ENCODE measurements around the gene CACNA1C. TPM values are rescaled to one million over a fixed set of nuclear protein-coding genes. Genes with fewer than 3 reads are reported as not detected.

The CACNA1C gene
- total RNA-seq, 1 donor from 2014 or later: 171 TPM

DNA sequence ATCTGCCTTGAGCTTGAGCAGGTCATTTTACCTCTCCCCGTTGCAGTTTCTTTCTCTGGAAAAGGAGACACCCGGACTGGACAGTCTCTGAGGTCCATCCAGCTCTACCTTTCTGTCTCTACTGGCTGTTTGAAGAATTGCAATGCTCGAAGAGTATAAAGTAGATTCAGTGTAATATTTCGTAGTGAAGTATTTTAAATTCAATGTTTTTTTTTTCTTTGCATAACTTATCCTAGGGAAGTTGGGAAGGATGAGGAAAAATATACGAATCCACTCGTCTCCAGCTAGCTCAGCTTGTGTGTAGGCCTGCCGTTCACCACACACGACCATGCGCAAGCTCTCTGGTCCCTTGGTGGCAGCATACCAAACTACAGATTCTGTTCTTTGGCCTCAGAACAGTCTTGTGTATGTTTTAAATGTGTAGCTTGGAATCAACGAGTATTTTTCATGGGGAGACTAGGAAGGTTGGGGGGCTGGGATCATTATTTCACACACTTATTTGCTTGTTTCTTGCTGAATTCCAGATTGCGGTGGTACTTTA, 307.9 kb downstream of the CACNA1C start:
- ATAC-seq (no peak), DNase-seq (ENCODE audit: missing footprints) (no peak)
- intact Hi-C loops (cut with DNase I): no loop called here

DNA sequence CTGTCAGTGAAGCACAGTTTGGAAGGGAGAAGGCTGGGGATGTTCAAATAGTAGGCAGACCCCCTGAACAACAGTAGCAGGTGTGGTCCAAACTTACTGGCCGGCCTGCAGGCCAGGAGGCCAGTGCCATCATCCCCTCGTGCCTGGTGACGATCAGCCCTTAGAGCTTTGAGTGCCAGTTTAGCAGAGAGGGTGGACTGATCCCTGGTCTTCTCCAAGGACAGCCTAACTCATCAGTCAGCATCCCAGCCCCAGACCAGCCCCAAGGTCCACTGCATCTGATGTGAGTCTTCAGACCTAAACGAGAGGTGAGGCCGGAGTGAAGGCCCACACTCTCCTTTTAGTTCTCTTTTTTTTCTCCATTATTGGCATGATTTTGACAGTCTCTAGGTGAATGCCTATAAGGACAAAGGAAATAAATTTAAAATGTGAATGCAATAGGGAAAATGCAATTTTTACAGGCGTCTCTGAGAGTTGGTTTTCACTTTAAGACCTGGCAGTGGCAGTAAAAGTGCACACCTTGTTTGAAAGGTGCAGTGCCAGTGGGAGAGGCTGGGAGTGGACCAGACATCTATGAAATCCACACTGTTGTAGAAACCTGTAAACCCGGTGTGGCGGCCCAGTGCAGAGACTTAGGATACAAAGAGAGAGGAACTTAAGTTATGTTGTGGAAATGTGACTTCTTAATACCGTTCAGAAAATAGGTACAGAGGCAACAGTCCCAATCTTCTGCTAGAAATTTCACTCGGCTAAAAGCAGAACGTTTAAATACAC, 311.2 kb downstream of the CACNA1C start:
- ATAC-seq: no peak
- no peak for DNase-seq (ENCODE audit: missing footprints)
- intact Hi-C loops (cut with DNase I): no loop called here

DNA sequence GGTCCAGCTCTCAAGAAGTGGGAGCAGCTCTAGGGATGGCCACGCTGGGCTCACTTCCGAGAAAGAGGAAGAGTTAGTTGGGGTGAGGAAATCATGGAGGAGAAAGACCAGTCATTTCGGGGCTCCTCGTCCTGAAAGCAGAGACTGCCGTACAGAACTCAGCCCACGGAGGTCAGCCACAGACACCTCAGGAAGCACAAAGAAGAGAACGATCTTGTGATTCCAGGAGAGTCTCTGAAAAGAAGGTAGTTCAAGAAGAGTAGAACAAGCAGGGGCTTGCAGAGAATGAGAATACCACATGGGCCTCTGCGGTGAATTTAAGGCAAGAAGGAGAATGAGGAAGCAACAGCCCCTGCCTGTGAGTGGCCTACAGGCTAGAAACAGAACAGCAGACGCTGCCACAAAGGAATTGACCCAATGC, 311.9 kb downstream of the CACNA1C start:
- intact Hi-C loops (cut with DNase I): no loop called here
- DNase-seq (ENCODE audit: missing footprints) (no peak), ATAC-seq (no peak)

DNA sequence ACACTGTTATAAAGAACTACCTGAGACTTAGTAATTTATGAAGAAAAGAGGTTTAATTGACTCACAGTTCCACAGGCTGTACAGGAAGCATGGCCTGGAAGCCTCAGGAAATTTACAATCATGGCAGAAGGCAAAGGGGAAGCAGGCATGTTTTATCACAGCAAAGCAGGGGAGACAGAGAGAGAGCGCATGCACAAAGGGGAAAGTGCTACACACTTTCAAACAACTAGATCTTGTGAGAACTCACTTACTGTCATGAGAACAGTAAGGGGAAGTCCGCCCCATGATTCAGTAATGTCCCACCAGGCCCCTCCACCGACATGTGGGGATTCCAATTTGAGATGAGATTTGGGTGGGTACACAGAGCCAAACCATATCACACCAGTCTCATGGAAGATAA, 313.9 kb downstream of the CACNA1C start:
- intact Hi-C loops (cut with DNase I): no loop called here
- DNase-seq (ENCODE audit: missing footprints) (no peak), ATAC-seq (no peak)

DNA sequence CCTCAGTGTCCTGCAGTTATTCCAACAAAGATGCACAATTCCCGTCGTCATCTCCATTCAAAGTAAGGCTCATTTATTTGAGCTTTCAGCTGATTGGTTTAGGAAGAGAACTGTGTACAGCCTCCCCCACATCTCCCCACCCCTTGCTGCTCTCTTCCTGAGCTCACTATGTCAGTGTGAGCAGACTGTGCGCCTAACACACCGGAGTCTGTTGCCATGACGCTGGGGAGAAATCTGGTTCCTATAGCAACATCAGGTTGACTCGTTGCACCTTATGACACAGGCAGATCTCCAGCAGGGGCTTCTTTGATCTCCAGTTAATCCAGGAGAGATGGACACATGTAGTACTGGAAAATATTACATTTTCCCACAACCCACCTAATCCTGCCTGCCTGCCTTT, 319.4 kb downstream of the CACNA1C start:
- DNase-seq (ENCODE audit: missing footprints) (no peak), ATAC-seq (no peak)
- intact Hi-C loops (cut with DNase I): no loop called here

DNA sequence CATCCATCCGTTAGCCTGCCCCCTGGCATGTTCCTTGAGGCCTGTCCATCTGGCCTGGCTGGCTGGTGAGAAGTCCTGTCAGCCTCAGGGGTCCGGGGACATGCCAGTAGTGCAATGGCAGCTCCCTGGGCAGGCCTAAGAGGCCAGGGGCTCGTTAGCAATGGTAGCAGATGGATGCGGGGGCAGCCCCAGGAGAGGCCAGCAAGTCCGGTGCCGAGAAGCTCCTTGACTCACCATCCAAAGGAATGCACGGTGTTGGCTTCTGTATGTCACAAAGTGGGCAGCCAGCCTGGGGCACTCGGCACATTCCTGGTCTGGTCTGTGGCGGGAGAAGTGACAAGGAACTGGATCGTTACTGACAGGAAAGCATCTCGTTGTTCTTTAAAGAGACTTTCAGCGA, 319.9 kb downstream of the CACNA1C start:
- ATAC-seq (peak; percentile 85), DNase-seq (ENCODE audit: missing footprints) (no peak)
- intact Hi-C loops (cut with DNase I): no loop called here

DNA sequence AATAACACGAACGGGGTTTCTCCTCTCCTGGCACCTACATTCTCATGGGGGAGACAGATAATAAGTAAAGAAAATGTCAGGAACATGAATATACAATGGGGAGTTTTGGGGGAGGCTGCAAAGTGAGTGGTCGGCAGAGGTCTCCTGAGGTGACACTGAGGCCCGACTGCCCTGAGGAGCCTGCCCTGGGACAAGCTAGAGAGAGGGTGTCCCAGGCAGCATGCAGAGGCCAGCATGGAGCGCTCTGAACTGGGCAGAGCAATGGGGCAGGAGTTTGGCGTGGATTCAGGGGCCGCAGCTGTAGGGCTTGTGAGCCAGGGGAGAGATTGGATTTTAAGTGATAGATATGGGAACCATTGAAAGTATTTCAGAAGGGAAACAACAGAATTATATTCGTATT, 320.5 kb downstream of the CACNA1C start:
- intact Hi-C loops (cut with DNase I): no loop called here
- DNase-seq (ENCODE audit: missing footprints) (no peak), ATAC-seq (peak; percentile 43)

DNA sequence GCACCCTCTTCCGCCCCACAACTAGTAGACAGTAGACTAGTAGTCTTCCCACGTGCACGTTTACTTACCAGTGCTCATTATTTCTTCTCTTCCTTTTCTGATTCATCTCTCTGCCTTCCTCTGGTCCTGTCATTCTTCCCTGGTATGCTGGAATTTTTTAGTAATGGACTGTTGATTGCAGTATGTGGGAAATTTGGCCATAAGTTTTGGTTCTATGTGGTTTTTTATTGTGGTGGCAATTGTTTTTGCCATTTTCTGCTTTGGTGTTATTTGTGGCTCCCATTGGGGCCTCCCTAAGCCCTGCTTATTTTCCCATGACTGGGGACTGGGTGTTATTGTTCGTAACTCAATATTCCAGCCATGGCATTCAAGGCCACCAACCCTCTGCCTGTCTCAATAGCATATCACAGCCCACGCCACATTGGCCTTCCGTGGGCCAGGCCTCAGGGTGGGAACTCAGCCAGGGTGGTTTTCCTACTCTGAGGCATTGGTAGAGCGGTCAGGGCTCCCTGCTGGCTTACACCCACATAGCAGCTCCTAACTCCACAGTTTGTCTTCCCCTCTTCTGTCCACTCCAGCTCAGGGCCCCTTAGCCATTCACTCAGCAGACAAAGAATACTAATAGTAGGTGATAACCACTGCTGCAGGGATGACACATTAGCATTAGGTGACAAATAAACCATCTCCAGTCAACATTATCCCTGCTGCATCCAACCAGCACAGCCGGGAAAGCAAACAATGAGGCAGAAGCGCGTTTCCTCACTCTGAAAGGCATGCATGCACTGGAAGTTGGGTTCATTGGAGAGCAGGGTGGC, 321.5 kb downstream of the CACNA1C start:
- intact Hi-C loops (cut with DNase I): no loop called here
- ATAC-seq: no peak
- no peak for DNase-seq (ENCODE audit: missing footprints)

- DNase-seq (ENCODE audit: missing footprints) (no peak), ATAC-seq (no peak)
- intact Hi-C loops (cut with DNase I): no loop called here
Observed at GRCh38 chr12:2375871-2376270, 323.1 kb downstream of the CACNA1C start.

DNA sequence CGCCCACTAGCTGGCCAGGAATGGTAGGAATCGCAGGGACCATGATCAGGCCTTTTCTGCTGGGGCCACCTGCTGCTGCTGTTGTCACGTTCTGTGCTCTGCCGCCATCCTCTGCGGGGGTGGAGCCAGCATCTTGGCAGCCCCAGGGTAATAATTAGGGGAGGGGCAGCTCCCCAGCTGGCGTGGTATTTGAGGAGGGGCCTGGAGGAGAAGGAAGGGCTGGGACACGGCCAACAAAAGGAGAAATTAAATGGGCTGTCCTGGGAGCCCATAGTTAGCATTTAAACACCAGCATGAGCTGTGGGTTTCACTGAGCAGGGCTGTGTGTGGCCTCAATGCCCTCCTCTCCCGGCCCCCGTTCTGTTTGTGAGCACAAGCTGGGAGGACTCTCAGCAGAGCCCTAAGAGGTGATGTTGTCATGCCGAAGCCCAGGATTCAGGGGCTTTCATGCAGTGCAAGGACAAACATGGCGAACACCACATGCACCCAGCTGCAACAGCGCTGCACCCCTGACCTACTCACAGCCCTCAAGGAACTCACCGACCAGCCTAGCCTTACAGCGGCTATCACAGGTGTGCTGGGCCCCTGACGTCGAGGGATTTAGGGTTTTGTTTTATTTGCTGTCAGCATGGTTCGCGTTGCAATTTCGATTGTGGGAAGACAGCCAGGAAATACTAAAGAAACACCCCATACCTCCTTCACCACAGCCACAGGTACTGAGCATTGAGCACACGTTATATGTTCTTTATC, 324.3 kb downstream of the CACNA1C start:
- DNase-seq (ENCODE audit: missing footprints) (no peak), ATAC-seq (no peak)
- intact Hi-C loops (cut with DNase I): no loop called here

GRCh38 chr12:2378835-2379330, 326.1 kb downstream of the CACNA1C start:
- intact Hi-C loops (cut with DNase I): no loop called here
- peak; percentile 42 for ATAC-seq

DNA sequence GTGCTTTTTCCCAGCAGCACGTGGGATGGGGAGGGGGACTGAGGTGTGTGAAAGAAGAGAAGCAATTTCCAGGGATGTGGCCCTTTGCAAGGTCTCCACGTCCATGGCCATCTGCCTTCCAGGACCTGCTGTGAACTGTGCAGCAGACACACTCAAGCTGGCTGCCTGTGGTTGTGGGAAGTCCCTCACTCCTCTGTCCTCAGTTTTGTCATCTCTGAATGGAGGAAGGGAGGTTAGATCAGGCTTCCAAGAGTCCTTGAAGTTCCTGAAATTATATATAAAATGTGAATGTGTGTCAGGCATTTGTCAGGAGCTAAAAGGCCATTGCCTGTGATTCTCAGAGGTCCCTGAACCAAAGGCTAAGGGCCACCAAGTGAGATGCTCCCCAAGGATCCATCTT, 328.2 kb downstream of the CACNA1C start:
- intact Hi-C loops (cut with DNase I): loop anchor here (5.0 to 10.0 kb wide), 2 partner anchors 44 to 586 kb away; no protein-coding TSS in a partner anchor
- DNase-seq (ENCODE audit: missing footprints): no peak
- ATAC-seq: no peak

More at GRCh38 chr12:2378835-2379330, 326.1 kb downstream of the CACNA1C start:
- DNase-seq (ENCODE audit: missing footprints): no peak

DNA sequence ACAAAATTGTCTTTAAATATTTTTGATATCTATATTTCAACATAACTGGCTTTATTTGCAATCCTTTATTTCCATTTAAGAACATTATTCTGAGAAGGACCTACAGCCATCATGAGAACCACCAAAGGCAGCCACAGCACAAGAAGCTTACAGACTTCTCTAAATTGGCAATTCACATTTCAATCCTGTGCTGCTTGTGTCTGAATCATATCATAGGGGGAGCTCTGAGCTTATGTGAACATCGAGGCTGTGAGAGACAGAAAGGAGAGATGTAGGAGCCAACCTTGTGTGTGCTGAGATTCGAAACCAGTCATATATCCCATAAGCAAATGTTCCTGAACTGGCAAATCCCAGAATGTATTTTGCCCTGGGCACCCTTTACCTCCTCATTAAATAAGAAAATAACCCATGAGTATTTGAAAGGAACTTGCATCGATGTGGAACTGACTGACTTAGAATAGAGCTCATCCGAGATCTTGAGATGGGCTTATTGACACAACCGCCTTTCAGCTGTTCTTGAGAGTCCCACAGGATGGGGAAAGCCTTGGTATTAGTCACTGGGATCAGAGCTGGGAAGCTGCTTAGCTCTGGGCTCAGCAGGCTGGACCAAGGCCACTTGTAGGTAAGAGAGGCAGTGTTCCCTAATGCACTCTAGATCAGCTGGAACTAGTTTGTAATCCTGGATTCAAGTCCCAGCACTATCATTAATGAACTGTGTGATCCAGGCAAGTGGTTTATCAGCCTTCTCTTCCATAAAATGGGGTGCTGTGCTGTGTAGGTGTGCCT, 329.8 kb downstream of the CACNA1C start:
- intact Hi-C loops (cut with DNase I): loop anchor here (5.0 to 10.0 kb wide), 2 partner anchors 45 to 588 kb away; no protein-coding TSS in a partner anchor

GRCh38 chr12:2383325-2384028, 330.7 kb downstream of the CACNA1C start:
- intact Hi-C loops (cut with DNase I): loop anchor here (5.0 to 10.0 kb wide), 2 partner anchors 46 to 589 kb away; no protein-coding TSS in a partner anchor
- ATAC-seq (no peak), DNase-seq (ENCODE audit: missing footprints) (no peak)

More for the DNA sequence above, 329.8 kb downstream of the CACNA1C start:
- no peak for ATAC-seq
- no peak for DNase-seq (ENCODE audit: missing footprints)

DNA sequence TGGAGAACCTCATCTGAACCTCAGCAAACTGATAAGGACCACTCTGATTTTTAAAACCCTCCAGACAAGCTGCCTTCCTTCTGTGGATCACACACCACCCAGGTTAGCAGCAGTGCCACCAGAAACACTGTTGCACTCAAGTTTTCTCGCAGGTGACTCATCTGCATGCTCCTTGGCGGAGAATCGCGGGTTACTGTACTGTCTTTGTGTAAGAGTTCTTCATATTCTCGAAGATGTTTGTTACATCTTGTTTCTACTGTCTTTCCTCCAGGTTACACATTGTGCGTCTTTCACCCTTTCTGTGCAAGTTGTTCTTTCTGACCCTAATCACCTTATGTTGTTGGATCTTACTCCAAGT, 331.2 kb downstream of the CACNA1C start:
- DNase-seq (ENCODE audit: missing footprints): no peak
- ATAC-seq: no peak
- intact Hi-C loops (cut with DNase I): loop anchor here (5.0 to 10.0 kb wide), 2 partner anchors 47 to 589 kb away; no protein-coding TSS in a partner anchor

GRCh38 chr12:2384533-2385351, 332.0 kb downstream of the CACNA1C start:
- intact Hi-C loops (cut with DNase I): loop anchor here (5.0 to 10.0 kb wide), 2 partner anchors 47 to 590 kb away; no protein-coding TSS in a partner anchor
- ATAC-seq (peak; percentile 28), DNase-seq (ENCODE audit: missing footprints) (no peak)
